Muscle layer of duodenum (tissue), 2 donors: ENCODE measurements around the gene LHFPL2.

Experiments used
- H3K27ac ChIP-seq: one replicate; pipeline ENCODE4 v1.7.0; 2013; ENCODE audit warnings: mild to moderate bottlenecking, low read length
- H3K27me3 ChIP-seq: one replicate; pipeline ENCODE4 v1.7.0; 2013; ENCODE audit warnings: low read depth, mild to moderate bottlenecking, control low read depth, low read length
- H3K36me3 ChIP-seq, 2 donors: one replicate each; pipeline ENCODE4 v1.7.0; 2013; ENCODE audit warnings: low read length in 2 of 2, control low read depth in 1 of 2, mild to moderate bottlenecking in 1 of 2; ENCODE audit not compliant: insufficient read depth in 2 of 2, control insufficient read depth in 1 of 2
- H3K4me1 ChIP-seq, 2 donors: one replicate each; pipeline ENCODE4 v1.7.0; 2013; ENCODE audit warnings: low read length in 2 of 2, mild to moderate bottlenecking in 2 of 2, control low read depth in 1 of 2, moderate library complexity in 1 of 2; ENCODE audit not compliant: insufficient read depth in 2 of 2, control insufficient read depth in 1 of 2
- H3K4me3 ChIP-seq, 2 donors: one replicate each; pipeline ENCODE4 v1.7.0; 2013; ENCODE audit warnings: low read length in 2 of 2, low read depth in 1 of 2, mild to moderate bottlenecking in 1 of 2
- H3K9me3 ChIP-seq, 2 donors: one replicate each; pipeline ENCODE4 v1.7.0; 2013; ENCODE audit warnings: low read length in 2 of 2, control low read depth in 1 of 2, mild to moderate bottlenecking in 1 of 2; ENCODE audit not compliant: control insufficient read depth in 1 of 2
- donor health status: healthy.

LHFPL2 gene

DNA sequence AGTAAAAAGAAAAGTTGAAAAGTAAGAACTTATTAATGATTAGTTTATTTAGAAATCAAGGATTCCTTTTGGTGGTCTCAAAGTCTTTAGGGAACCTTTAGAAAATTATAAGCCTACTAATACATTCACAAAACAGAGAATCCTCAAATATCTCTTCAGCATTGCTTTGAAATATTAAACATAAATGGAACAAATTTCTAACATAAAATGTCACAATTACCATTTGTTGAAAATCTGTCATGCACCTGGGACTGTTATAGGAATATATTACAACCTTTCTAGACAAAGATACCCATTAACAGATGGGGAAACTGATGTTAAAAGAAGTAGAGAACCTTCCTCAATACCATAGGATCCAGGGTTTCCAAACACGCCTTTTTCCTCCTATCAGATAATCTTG lies 83.2 kb downstream of the LHFPL2 start:
- peaks cover 0 to 2% of the 10 kb centered on the region in 2 donors for H3K9me3 ChIP-seq
- no peak overlapping the region for H3K4me3 ChIP-seq
- peaks cover 8 to 16% of the 10 kb centered on the region in 2 donors for H3K36me3 ChIP-seq
- H3K4me1 ChIP-seq, result peaks cover 0 to 17% of the 10 kb centered on the region in 2 donors
- H3K27ac ChIP-seq, result no peak overlapping the region
- no peaks in the 10 kb centered on the region for H3K27me3 ChIP-seq

- H3K4me3 ChIP-seq, result no peak overlapping the region
- H3K4me1 ChIP-seq, result peaks cover 0 to 8% of the 10 kb centered on the region in 2 donors
- H3K27ac ChIP-seq, result no peak overlapping the region
- H3K9me3 ChIP-seq, result peaks cover 0 to 2% of the 10 kb centered on the region in 2 donors
- H3K36me3 ChIP-seq, result peaks cover 8 to 22% of the 10 kb centered on the region in 2 donors
- no peaks in the 10 kb centered on the region for H3K27me3 ChIP-seq
These were observed 85.0 kb downstream of the LHFPL2 start for GRCh38 chr5:78563621-78564020.

GRCh38 chr5:78562714-78563330 lies 85.8 kb downstream of the LHFPL2 start:
- Histone ChIP-seq H3K36me3 (peaks cover 8 to 22% of the 10 kb centered on the region in 2 donors), H3K4me3 (no peak overlapping the region), H3K27me3 (no peaks in the 10 kb centered on the region), H3K27ac (no peak overlapping the region), H3K9me3 (peaks cover 0 to 2% of the 10 kb centered on the region in 2 donors), H3K4me1 (no peaks in the 10 kb centered on the region)

- Histone ChIP-seq H3K27ac (no peak overlapping the region), H3K27me3 (no peaks in the 10 kb centered on the region), H3K4me3 (no peak overlapping the region), H3K4me1 (peaks cover 0 to 3% of the 10 kb centered on the region in 2 donors), H3K36me3 (peaks cover 8 to 22% of the 10 kb centered on the region in 2 donors), H3K9me3 (peaks cover 0 to 2% of the 10 kb centered on the region in 2 donors)
These were observed 86.6 kb downstream of the LHFPL2 start for GRCh38 chr5:78562001-78562400.

DNA sequence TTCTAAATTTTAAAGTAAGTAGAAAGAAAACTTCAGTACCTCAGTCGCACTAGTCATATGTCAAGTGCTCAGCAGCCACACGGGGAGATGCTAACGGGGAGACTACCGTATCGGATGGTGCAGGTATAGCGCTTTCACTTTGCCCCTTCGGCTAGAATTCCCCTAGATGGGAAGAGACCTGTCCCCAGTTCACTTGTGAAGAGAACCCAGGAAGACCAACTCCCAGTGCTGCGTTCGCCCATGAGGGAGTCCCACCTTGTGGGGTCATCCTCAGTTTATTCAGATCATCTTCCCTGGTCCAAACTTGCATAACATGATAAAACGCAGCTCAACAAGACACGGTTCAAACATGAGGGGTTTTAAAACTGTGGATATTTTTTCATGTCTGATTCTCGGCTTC lies 87.3 kb downstream of the LHFPL2 start:
- Histone ChIP-seq H3K4me3 (no peak overlapping the region), H3K9me3 (peaks cover 0 to 2% of the 10 kb centered on the region in 2 donors), H3K4me1 (peaks cover 0 to 6% of the 10 kb centered on the region in 2 donors), H3K27me3 (no peaks in the 10 kb centered on the region), H3K27ac (no peak overlapping the region), H3K36me3 (peaks cover 8 to 22% of the 10 kb centered on the region in 2 donors)

DNA sequence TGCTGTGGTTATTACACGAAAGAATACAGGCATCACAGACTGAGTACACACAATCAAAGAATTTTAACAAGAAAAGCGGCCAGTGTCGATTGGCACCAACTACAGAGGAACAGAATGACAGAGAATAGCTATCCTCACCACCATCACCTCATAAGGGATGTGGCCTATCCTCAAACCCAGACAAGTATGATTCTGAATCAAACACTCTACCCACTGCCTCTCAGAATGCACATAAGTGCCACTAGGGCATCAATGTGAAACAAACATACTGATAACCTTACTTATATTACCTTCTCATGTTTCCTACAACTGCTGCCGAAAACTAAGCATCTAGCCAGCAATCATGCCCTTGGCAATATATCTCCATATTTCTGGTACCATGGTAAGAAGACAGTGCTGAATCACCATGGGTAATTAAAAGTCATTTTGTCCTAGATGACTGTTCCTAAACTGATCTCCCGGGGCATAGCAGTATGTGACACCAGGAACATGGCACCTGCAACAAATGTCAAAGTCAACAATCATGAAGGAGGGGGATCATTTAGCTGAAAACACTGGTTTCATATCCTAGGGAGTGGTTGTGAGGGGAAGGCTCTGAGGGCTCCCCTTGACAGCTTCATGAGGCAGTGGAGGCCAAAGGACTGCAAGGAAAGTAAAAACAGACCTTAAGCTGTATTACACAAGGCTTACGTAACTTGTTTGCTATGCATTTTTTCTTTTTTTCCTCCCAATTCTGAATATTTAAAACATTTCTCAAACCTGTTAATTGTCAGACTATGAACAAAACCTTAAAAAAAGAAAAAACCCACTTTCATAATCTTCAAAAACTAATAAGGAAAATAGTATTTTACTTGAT lies 88.3 kb downstream of the LHFPL2 start:
- Histone ChIP-seq H3K36me3 (peaks cover 8 to 22% of the 10 kb centered on the region in 2 donors), H3K9me3 (no peaks in the 10 kb centered on the region), H3K27ac (no peak overlapping the region), H3K4me1 (peaks cover 0 to 6% of the 10 kb centered on the region in 2 donors), H3K27me3 (no peaks in the 10 kb centered on the region), H3K4me3 (no peak overlapping the region)

DNA sequence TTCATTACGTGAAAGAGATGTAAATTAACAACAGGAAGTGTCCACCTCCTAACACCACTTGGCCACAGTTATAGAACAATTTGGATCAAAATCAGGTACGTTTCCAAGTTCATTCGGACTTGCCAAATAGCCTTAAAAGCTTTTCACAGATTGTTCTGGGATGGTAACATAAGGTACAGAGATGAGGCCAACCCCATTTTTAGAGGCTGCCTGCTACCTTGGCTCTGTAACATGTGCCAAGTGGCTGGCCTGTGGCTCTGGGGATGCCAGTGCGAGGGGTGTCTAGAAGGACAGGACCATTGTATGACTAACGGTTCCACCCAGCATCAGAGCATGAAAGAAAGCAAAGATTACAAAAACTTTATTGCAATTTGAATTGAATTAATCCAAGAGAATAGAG lies 91.0 kb downstream of the LHFPL2 start:
- peaks cover 0 to 6% of the 10 kb centered on the region in 2 donors for H3K4me1 ChIP-seq
- H3K27me3 ChIP-seq, result no peaks in the 10 kb centered on the region
- H3K27ac ChIP-seq, result no peak overlapping the region
- no peaks in the 10 kb centered on the region for H3K9me3 ChIP-seq
- H3K4me3 ChIP-seq, result no peak overlapping the region
- H3K36me3 ChIP-seq, result peaks cover 3 to 14% of the 10 kb centered on the region in 2 donors

GRCh38 chr5:78555870-78556269 lies 92.7 kb downstream of the LHFPL2 start:
- Histone ChIP-seq H3K9me3 (no peaks in the 10 kb centered on the region), H3K4me3 (no peak overlapping the region), H3K27ac (no peak overlapping the region), H3K36me3 (peaks cover 0 to 7% of the 10 kb centered on the region in 2 donors), H3K4me1 (peaks cover 0 to 6% of the 10 kb centered on the region in 2 donors), H3K27me3 (no peaks in the 10 kb centered on the region)

- Histone ChIP-seq H3K36me3 (no peaks in the 10 kb centered on the region), H3K4me1 (peaks cover 0 to 6% of the 10 kb centered on the region in 2 donors), H3K4me3 (no peak overlapping the region), H3K27me3 (no peaks in the 10 kb centered on the region), H3K9me3 (no peaks in the 10 kb centered on the region), H3K27ac (no peak overlapping the region)
These were observed 93.9 kb downstream of the LHFPL2 start for GRCh38 chr5:78554670-78555069.

DNA sequence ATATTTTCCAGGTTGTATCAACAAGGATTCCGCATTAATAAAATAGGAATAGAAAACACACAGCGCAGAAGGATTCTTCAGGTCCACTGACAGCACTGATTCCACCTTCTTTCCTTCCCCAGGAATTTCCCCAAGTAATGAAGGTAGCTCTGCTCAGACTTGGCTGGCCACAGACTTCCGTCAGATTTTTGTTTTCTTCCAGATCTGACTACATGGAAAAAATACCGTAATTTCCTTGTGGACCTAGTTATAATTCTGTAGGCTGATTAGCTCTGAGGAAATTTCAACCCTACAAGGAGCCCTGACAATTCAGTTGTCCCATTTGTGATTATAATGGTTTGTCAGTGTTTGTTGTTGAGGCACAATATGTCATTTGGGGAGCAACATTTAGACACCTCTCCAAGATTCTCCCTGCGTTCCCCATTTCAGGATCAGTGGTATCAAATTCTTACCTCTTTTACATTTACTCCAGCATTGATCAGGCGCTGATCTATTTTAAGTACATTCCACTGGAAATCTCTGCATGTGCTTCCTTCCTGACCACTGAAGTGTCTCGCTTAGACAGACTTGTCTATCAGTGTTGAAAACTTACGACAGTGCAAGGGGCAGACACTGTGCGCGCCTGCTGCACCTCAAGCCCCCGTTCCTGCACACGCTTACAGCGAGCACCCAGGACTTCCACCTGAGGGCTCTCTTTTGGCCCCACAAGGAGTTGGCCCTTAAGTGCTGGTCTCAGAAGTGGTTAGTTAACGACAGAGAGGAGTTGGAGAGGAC lies 94.8 kb downstream of the LHFPL2 start:
- Histone ChIP-seq H3K4me3 (no peak overlapping the region), H3K4me1 (peaks cover 0 to 6% of the 10 kb centered on the region in 2 donors), H3K27ac (no peak overlapping the region), H3K9me3 (no peaks in the 10 kb centered on the region), H3K36me3 (no peaks in the 10 kb centered on the region), H3K27me3 (no peaks in the 10 kb centered on the region)

GRCh38 chr5:78552729-78553342 lies 95.7 kb downstream of the LHFPL2 start:
- Histone ChIP-seq H3K4me1 (peaks cover 6 to 8% of the 10 kb centered on the region in 2 donors), H3K27me3 (no peaks in the 10 kb centered on the region), H3K27ac (no peak overlapping the region), H3K36me3 (no peaks in the 10 kb centered on the region), H3K4me3 (no peak overlapping the region), H3K9me3 (no peaks in the 10 kb centered on the region)
